NCI-H1930 (cell line): ENCODE results near the gene PIK3AP1.
"Not testable (repeated sequence)": the region's sequence is repeated elsewhere in the genome, so short reads cannot be mapped to it uniquely, and the experiment has no call there.

Experiments used
- DNase-seq, 2 experiments: peaks; one replicate each; lab custom pipeline; 2025; lab: John Stamatoyannopoulos, UW

The PIK3AP1 gene

GRCh38 chr10:96697438-96697837 lies 22.9 kb downstream of the PIK3AP1 start:
- DNase-seq, result no peak

- no peak for DNase-seq
Measured at GRCh38 chr10:96696845-96697425, 23.4 kb downstream of the PIK3AP1 start.

- DNase-seq, result no peak
Measured at GRCh38 chr10:96695975-96696634, 24.2 kb downstream of the PIK3AP1 start.

GRCh38 chr10:96695366-96695765 lies 24.9 kb downstream of the PIK3AP1 start:
- DNase-seq, result no peak

GRCh38 chr10:96693431-96693830 lies 26.9 kb downstream of the PIK3AP1 start:
- no peak for DNase-seq

GRCh38 chr10:96692427-96692826 lies 27.9 kb downstream of the PIK3AP1 start:
- DNase-seq, result no peak

- DNase-seq, result no peak
Measured at GRCh38 chr10:96691761-96692160, 28.6 kb downstream of the PIK3AP1 start.

- DNase-seq, result no peak
Measured at GRCh38 chr10:96690755-96691730, 29.3 kb downstream of the PIK3AP1 start.

- DNase-seq, result no peak
Measured at GRCh38 chr10:96688789-96689188, 31.5 kb downstream of the PIK3AP1 start.

GRCh38 chr10:96687317-96688012 lies 32.8 kb downstream of the PIK3AP1 start:
- no peak for DNase-seq

GRCh38 chr10:96686514-96686913 lies 33.8 kb downstream of the PIK3AP1 start:
- DNase-seq, result no peak

- DNase-seq, result no peak
Measured at GRCh38 chr10:96685306-96685705, 35.0 kb downstream of the PIK3AP1 start.

- DNase-seq, result no peak
Measured at GRCh38 chr10:96684826-96685225, 35.5 kb downstream of the PIK3AP1 start.

GRCh38 chr10:96683710-96684109 lies 36.6 kb downstream of the PIK3AP1 start:
- DNase-seq, result no peak

GRCh38 chr10:96683065-96683464 lies 37.2 kb downstream of the PIK3AP1 start:
- no peak for DNase-seq

GRCh38 chr10:96681524-96681923 lies 38.8 kb downstream of the PIK3AP1 start:
- no peak for DNase-seq

- not testable (repeated sequence) for DNase-seq
Measured at GRCh38 chr10:96680463-96680862, 39.9 kb downstream of the PIK3AP1 start.

- no peak for DNase-seq
Measured at GRCh38 chr10:96678725-96679124, 41.6 kb downstream of the PIK3AP1 start.

GRCh38 chr10:96676272-96677112 lies 43.8 kb downstream of the PIK3AP1 start:
- no peak for DNase-seq

GRCh38 chr10:96675846-96676245 lies 44.5 kb downstream of the PIK3AP1 start:
- DNase-seq, result no peak
